Lower leg skin (tissue), 3 donors: ENCODE measurements around the gene GPR78.

Source experiments
- CTCF ChIP-seq, 3 donors: fragments of 450-650 bp; IDR thresholded peaks; one replicate each; pipeline ENCODE4 v1.5.1; 2016; ENCODE audit warnings: antibody characterized with exemption in 3 of 3, mild to moderate bottlenecking in 3 of 3, moderate library complexity in 2 of 3
- POLR2A ChIP-seq, 2 donors: fragments of 450-650 bp; IDR thresholded peaks; one replicate each; pipeline ENCODE4 v1.6.1; 2016 to 2017; ENCODE audit warnings: antibody characterized with exemption in 2 of 2, mild to moderate bottlenecking in 1 of 2, moderate library complexity in 1 of 2

GRCh38 chr4:8539661-8540060 lies 40.5 kb upstream of the GPR78 start:
- TF ChIP-seq CTCF (IDR thresholded peaks at IDR 0.05): no peak
- TF ChIP-seq POLR2A (IDR thresholded peaks at IDR 0.05): no peak
